ENCODE results near the gene PYY. TPM values are rescaled to one million over a fixed set of nuclear protein-coding genes. Genes with fewer than 3 reads are reported as not detected.

Gene PYY
- not detected in 5 replicates for total RNA-seq (2022; extraction: Qiagen RNA extraction; ENCODE audit: low read depth)

DNA sequence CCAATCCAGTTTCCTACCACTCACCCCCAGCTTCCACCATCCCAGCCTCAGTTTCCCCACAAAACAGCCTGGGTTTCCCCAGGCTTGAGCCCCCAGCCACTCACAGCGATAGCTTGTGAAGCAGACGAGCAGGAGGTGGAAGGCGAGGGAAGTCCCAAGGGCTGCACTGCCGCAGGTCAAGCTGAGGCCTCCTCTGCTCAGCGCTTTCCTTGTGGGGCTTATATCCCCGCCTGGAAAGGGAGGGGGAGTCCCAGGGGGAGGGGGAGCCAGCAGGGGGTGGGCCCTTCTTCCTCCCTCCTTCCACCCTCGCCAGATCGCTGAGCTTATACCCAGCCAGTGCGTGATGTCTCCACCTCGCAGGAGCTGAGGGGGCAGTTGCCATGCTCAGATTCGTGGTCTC is at the start of gene PYY:
PYY (minus strand) TSS at position 195 of the 400 bp plus-strand sequence. CDS start 457 bp downstream, outside the sequence.

DNA sequence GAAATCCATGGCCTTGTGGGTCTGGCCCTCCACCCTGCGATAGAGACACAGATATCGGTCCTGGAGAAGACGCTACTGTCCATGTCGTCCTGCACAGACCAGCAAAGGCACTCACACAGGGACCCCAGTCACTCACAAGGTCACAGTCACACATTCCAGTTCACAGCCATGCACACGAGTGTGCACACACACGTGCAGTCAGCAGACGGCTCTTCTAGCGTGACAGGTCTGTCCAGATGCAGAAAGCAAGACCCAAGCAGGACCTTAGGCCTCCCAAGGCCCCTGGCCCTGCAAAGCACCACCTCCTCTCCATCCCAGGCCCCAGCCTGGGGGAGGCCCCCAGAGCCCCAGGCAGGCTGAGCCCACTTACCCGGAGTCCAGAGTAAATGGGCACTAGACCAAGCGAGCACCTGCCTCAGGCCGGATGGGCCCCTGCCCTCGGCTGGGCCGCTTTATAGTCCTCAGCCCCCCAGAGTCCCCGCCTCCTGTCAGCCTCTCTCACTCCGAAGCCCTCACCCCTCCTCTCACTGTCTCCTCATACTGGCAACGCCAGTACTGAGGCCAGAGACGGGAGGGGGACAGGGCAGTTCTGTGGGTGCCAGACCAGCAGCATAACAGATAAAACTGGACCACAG is 11.6 kb downstream of the PYY start, which contains the start of gene PPY:
PPY (minus strand) TSS at position 426 of the 635 bp plus-strand sequence. CDS start 822 bp downstream, outside the sequence.

DNA sequence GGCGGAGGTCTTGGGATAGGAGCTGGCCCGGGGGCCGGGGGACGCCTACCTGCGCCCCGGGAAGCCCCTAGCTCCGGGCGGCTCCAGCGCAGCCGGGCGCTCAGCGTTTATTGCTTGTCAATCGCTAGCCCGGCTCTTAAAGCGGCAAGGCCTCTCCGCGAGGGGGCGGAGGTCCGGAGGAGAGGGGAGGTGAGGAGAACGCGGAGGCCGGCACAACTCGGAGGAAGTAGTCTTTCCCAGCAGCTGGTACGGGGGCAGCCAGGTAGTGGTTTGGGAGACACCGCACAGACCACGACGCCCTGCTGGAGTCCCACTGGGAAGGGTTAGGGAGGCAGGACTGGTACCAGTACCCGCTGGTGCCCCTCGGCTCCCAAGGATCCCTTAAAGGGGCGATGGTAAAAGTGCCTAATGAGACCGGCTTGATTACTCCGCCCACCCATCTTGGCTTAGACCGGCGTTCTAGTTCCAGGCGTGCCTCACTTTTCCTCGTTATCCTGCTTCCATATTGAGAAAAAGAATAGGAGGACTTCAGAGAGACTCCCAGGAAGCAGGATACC is 46.2 kb downstream of the PYY start, which contains the start of gene MPP2:
MPP2 (minus strand) TSS at position 112 of the 557 bp plus-strand sequence. CDS start 3,076 bp downstream, outside the sequence.

Other genes with a start within 250 kb of the PYY start
- gene SOST, start 195.1 kb downstream of the PYY start, total RNA-seq (2022; extraction: Qiagen RNA extraction; ENCODE audit: low read depth): not detected in 5 replicates
- gene DUSP3, start 175.0 kb downstream of the PYY start, total RNA-seq (2022; extraction: Qiagen RNA extraction; ENCODE audit: low read depth): 57.5 to 67.7 TPM (median 63.4 TPM) in 5 replicates
- gene CFAP97D1, start 173.5 kb downstream of the PYY start, total RNA-seq (2022; extraction: Qiagen RNA extraction; ENCODE audit: low read depth): not detected in 5 replicates
- gene MPP3, start 120.8 kb downstream of the PYY start, total RNA-seq (2022; extraction: Qiagen RNA extraction; ENCODE audit: low read depth): 11.5 to 19.4 TPM (median 16.2 TPM) in 5 replicates
- gene CD300LG, start 106.8 kb downstream of the PYY start, total RNA-seq (2022; extraction: Qiagen RNA extraction; ENCODE audit: low read depth): not detected in 5 replicates
- 0.99 to 2.4 TPM (median 2.0 TPM) in 5 replicates for gene MPP2, start 46.4 kb downstream of the PYY start, total RNA-seq (2022; extraction: Qiagen RNA extraction; ENCODE audit: low read depth)
- not detected in 5 replicates for gene PPY, start 11.5 kb downstream of the PYY start, total RNA-seq (2022; extraction: Qiagen RNA extraction; ENCODE audit: low read depth)
- 0.76 to 2.5 TPM (median 1.1 TPM) in 5 replicates for gene NAGS, start 50.7 kb upstream of the PYY start, total RNA-seq (2022; extraction: Qiagen RNA extraction; ENCODE audit: low read depth)
- gene TMEM101, start 61.0 kb upstream of the PYY start, total RNA-seq (2022; extraction: Qiagen RNA extraction; ENCODE audit: low read depth): 18.3 to 35.8 TPM (median 31.5 TPM) in 5 replicates
- gene LSM12, start 112.7 kb upstream of the PYY start, total RNA-seq (2022; extraction: Qiagen RNA extraction; ENCODE audit: low read depth): 45.5 to 56.7 TPM (median 51.4 TPM) in 5 replicates
- gene G6PC3, start 116.8 kb upstream of the PYY start, total RNA-seq (2022; extraction: Qiagen RNA extraction; ENCODE audit: low read depth): 103 to 179 TPM (median 166 TPM) in 5 replicates
- gene HDAC5, start 169.7 kb upstream of the PYY start, total RNA-seq (2022; extraction: Qiagen RNA extraction; ENCODE audit: low read depth): 7.9 to 19.4 TPM (median 14.4 TPM) in 5 replicates
- gene HROB, start 188.0 kb upstream of the PYY start, total RNA-seq (2022; extraction: Qiagen RNA extraction; ENCODE audit: low read depth): 5.7 to 10.9 TPM (median 9.5 TPM) in 5 replicates
- 0.08 to 0.16 TPM (median 0.15 TPM) in 3 of 5 replicates, not detected in the others for gene ASB16, start 216.8 kb upstream of the PYY start, total RNA-seq (2022; extraction: Qiagen RNA extraction; ENCODE audit: low read depth)
- 27.1 to 46.7 TPM (median 44.3 TPM) in 5 replicates for gene TMUB2, start 233.0 kb upstream of the PYY start, total RNA-seq (2022; extraction: Qiagen RNA extraction; ENCODE audit: low read depth)
- 47.2 to 75.4 TPM (median 73.3 TPM) in 5 replicates for gene ATXN7L3, start 245.9 kb upstream of the PYY start, total RNA-seq (2022; extraction: Qiagen RNA extraction; ENCODE audit: low read depth)

All from A549 treated with ZK216348 at 1 μM for 4 hours (cell line).